ENCODE measurements around the gene CDKN2B-AS1. TPM values are rescaled to one million over a fixed set of nuclear protein-coding genes. Genes with fewer than 3 reads are reported as not detected.

The CDKN2B-AS1 gene
- total and polyA plus RNA-seq, 2 experiments from 2014 or later, result not detected

- no peak overlapping the region for H3K4me3 ChIP-seq
- H3K4me1 ChIP-seq (ENCODE audit: low read depth), result no peaks in the 10 kb centered on the region
- TF ChIP-seq CTCF (IDR thresholded peaks at IDR 0.05; ENCODE audit: low read depth, low read length), result no peak
- no peaks in the 10 kb centered on the region for H3K9me3 ChIP-seq (ENCODE audit: low read depth)
- no peaks in the 10 kb centered on the region for H3K27me3 ChIP-seq
- H3K27ac ChIP-seq, result no peak overlapping the region
- no peaks in the 10 kb centered on the region for H3K36me3 ChIP-seq
- DNase-seq (ENCODE audit: low read depth in 1 of 2, low spot score in 1 of 2), result no peak
These were observed 71.0 kb downstream of the CDKN2B-AS1 start for GRCh38 chr9:22065431-22066200.

- Histone ChIP-seq H3K27me3 (no peaks in the 10 kb centered on the region), H3K4me1 (ENCODE audit: low read depth) (no peaks in the 10 kb centered on the region), H3K36me3 (no peaks in the 10 kb centered on the region), H3K9me3 (ENCODE audit: low read depth) (no peaks in the 10 kb centered on the region), H3K27ac (no peak overlapping the region), H3K4me3 (no peak overlapping the region)
- no peak for TF ChIP-seq CTCF (IDR thresholded peaks at IDR 0.05; ENCODE audit: low read depth, low read length)
- DNase-seq (ENCODE audit: low read depth in 1 of 2, low spot score in 1 of 2), result no peak
These were observed 72.6 kb downstream of the CDKN2B-AS1 start for GRCh38 chr9:22067196-22067595.

- H3K4me1 ChIP-seq (ENCODE audit: low read depth), result no peaks in the 10 kb centered on the region
- H3K27ac ChIP-seq, result no peak overlapping the region
- no peaks in the 10 kb centered on the region for H3K36me3 ChIP-seq
- no peak for DNase-seq (ENCODE audit: low read depth in 1 of 2, low spot score in 1 of 2)
- no peaks in the 10 kb centered on the region for H3K27me3 ChIP-seq
- H3K4me3 ChIP-seq, result no peak overlapping the region
- TF ChIP-seq CTCF (IDR thresholded peaks at IDR 0.05; ENCODE audit: low read depth, low read length), result no peak
- H3K9me3 ChIP-seq (ENCODE audit: low read depth), result no peaks in the 10 kb centered on the region
These were observed 73.8 kb downstream of the CDKN2B-AS1 start for GRCh38 chr9:22068369-22068768.

GRCh38 chr9:22073349-22073748 lies 78.8 kb downstream of the CDKN2B-AS1 start:
- Histone ChIP-seq H3K9me3 (ENCODE audit: low read depth) (no peaks in the 10 kb centered on the region), H3K4me3 (no peak overlapping the region), H3K4me1 (ENCODE audit: low read depth) (no peaks in the 10 kb centered on the region), H3K27me3 (no peaks in the 10 kb centered on the region), H3K36me3 (no peaks in the 10 kb centered on the region), H3K27ac (no peak overlapping the region)
- no peak for DNase-seq (ENCODE audit: low read depth in 1 of 2, low spot score in 1 of 2)
- no peak for TF ChIP-seq CTCF (IDR thresholded peaks at IDR 0.05; ENCODE audit: low read depth, low read length)

GRCh38 chr9:22078081-22078480 lies 83.5 kb downstream of the CDKN2B-AS1 start:
- H3K27me3 ChIP-seq, result no peaks in the 10 kb centered on the region
- no peaks in the 10 kb centered on the region for H3K36me3 ChIP-seq
- no peak overlapping the region for H3K27ac ChIP-seq
- no peaks in the 10 kb centered on the region for H3K4me1 ChIP-seq (ENCODE audit: low read depth)
- H3K4me3 ChIP-seq, result no peak overlapping the region
- no peak for TF ChIP-seq CTCF (IDR thresholded peaks at IDR 0.05; ENCODE audit: low read depth, low read length)
- no peak for DNase-seq (ENCODE audit: low read depth in 1 of 2, low spot score in 1 of 2)
- H3K9me3 ChIP-seq (ENCODE audit: low read depth), result no peaks in the 10 kb centered on the region
